ENCODE measurements around the gene PPARA. TPM values are rescaled to one million over a fixed set of nuclear protein-coding genes. Genes with fewer than 3 reads are reported as not detected.
A peak's percentile ranks its signal among the peaks of the same experiment; 100 is the strongest.

The PPARA gene
- total and polyA plus RNA-seq, 12 donors: 5.1 to 208 (median 37.4) TPM

DNA sequence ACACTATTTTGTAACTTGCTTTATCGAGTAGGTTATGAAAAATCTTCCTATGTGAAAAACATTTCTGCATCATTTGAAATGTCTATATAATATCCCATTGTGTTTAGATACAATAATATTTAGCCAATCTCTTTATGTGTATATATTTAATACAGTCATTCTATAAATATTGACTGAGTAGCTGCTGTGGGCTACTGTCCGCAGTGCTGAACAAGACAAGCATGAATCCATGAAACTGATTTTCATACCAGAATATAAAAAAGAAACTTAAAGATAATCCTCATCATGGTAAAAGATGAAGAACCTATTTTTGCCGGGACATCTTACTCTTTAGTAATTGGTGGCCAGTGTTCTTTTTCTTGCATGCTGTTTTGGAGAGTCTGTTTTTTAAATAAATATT is 3.6 kb downstream of the PPARA start:
- DNase-seq: no peak
- peaks cover 4 to 29% of the 10 kb centered on the region in 2 donors for H3K4me1 ChIP-seq (replicated peaks in 1 of 2)
- no peak overlapping the region for H3K4me3 ChIP-seq
- WGBS, 4 donors: 93 to 97% (median 94%) methylated on average over 3 of the region's 3 CpGs
- no peak for TF ChIP-seq POLR2A (IDR thresholded peaks at IDR 0.05)
- TF ChIP-seq, protein P1, sequence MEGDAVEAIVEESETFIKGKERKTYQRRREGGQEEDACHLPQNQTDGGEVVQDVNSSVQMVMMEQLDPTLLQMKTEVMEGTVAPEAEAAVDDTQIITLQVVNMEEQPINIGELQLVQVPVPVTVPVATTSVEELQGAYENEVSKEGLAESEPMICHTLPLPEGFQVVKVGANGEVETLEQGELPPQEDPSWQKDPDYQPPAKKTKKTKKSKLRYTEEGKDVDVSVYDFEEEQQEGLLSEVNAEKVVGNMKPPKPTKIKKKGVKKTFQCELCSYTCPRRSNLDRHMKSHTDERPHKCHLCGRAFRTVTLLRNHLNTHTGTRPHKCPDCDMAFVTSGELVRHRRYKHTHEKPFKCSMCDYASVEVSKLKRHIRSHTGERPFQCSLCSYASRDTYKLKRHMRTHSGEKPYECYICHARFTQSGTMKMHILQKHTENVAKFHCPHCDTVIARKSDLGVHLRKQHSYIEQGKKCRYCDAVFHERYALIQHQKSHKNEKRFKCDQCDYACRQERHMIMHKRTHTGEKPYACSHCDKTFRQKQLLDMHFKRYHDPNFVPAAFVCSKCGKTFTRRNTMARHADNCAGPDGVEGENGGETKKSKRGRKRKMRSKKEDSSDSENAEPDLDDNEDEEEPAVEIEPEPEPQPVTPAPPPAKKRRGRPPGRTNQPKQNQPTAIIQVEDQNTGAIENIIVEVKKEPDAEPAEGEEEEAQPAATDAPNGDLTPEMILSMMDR (IDR thresholded peaks at IDR 0.05): no peak
- no peak overlapping the region for H3K27ac ChIP-seq
- no peaks in the 10 kb centered on the region for H3K27me3 ChIP-seq
- H3K36me3 ChIP-seq (replicated peaks in 1 of 2): peaks cover 0 to 13% of the 10 kb centered on the region in 2 donors
- intact Hi-C loops (cut with DNase I): no loop called here
- no peaks in the 10 kb centered on the region for H3K9me3 ChIP-seq (replicated peaks in 1 of 3)

DNA sequence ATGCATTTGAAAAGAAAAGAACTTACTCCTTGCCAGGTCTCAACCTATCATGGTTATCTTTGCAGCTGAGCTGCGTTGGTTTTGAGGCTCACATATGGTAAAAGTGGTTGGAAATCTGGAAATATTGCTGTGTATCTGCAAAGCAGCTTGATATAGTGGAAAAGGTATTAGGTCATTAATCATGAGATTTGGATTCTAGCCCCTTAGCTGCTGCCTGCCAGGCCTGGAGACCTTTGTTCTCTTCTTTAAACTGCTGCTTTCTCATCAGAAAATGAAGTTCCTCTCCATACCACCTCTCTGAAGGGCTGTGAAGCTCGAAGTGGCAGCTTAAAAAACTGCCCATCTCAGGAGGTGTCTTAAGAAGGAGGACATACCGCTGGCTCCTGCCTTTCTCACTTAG is 5.7 kb downstream of the PPARA start:
- H3K27me3 ChIP-seq: no peaks in the 10 kb centered on the region
- DNase-seq: peak in 1 of 7 donors; percentile 15
- peaks cover 0 to 13% of the 10 kb centered on the region in 2 donors for H3K36me3 ChIP-seq (replicated peaks in 1 of 2)
- TF ChIP-seq, protein P1 (IDR thresholded peaks at IDR 0.05): no peak
- TF ChIP-seq POLR2A (IDR thresholded peaks at IDR 0.05): no peak
- no peak overlapping the region for H3K4me3 ChIP-seq
- intact Hi-C loops (cut with DNase I): no loop called here
- H3K27ac ChIP-seq: no peak overlapping the region
- H3K4me1 ChIP-seq (replicated peaks in 1 of 2): peaks cover 4 to 27% of the 10 kb centered on the region in 2 donors
- no peaks in the 10 kb centered on the region for H3K9me3 ChIP-seq (replicated peaks in 1 of 3)
- 75 to 86% (median 81%) methylated on average over 3 of the region's 3 CpGs for WGBS, 4 donors

DNA sequence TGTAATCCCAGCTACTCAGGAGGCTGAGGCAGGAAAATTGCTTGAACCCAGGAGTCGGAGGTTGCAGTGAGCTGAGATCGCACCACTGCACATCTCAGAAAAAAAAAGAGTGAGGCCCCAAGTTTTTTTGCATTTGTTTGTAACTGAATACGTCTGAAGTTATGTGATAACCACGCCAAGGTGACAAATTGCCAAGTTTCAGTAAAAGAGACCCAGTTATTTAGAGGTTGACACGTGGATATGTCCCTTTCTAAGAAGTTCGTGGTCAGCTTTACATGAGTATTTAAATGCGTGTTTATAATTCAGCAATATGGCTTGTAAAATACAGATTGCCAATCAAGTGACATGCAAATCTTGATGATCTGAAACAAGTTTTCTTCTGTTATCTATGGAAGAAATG is 8.0 kb downstream of the PPARA start:
- H3K36me3 ChIP-seq (replicated peaks in 1 of 2): peaks cover 0 to 18% of the 10 kb centered on the region in 2 donors
- H3K27ac ChIP-seq: no peak overlapping the region
- WGBS, 4 donors: 84 to 88% (median 88%) methylated on average over 7 of the region's 7 CpGs
- intact Hi-C loops (cut with DNase I): no loop called here
- TF ChIP-seq, protein P1 (IDR thresholded peaks at IDR 0.05): no peak
- no peak for TF ChIP-seq POLR2A (IDR thresholded peaks at IDR 0.05)
- H3K4me3 ChIP-seq: no peak overlapping the region
- H3K27me3 ChIP-seq: no peaks in the 10 kb centered on the region
- no peaks in the 10 kb centered on the region for H3K9me3 ChIP-seq (replicated peaks in 1 of 3)
- no peak for DNase-seq
- peaks cover 0 to 10% of the 10 kb centered on the region in 2 donors for H3K4me1 ChIP-seq (replicated peaks in 1 of 2)

DNA sequence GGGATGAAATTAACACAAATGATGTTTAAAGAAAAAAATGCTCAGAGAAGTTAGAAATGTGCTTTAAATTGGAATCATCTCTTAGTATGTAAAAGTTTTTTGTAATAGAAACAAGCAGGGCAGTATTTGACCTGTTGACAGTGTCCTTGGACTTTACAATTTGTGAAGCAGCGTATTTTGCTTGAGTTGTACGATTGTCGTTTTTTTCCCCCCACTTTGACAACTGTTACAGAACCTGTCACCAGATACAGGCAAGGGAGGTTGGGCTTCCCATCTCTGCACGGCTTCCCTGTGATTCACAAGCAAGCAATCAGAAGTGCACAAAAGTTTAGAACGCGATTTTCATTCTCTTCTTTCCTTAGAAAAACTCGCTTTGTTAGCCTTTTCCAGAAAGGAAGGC is 8.9 kb downstream of the PPARA start:
- H3K4me3 ChIP-seq: no peak overlapping the region
- TF ChIP-seq POLR2A (IDR thresholded peaks at IDR 0.05): no peak
- TF ChIP-seq, protein P1 (IDR thresholded peaks at IDR 0.05): no peak
- H3K27me3 ChIP-seq: no peaks in the 10 kb centered on the region
- H3K36me3 ChIP-seq (replicated peaks in 1 of 2): peaks cover 0 to 15% of the 10 kb centered on the region in 2 donors
- intact Hi-C loops (cut with DNase I): no loop called here
- WGBS, 4 donors: 44 to 56% (median 53%) methylated on average over 7 of the region's 7 CpGs
- peaks cover 0 to 10% of the 10 kb centered on the region in 2 donors for H3K4me1 ChIP-seq (replicated peaks in 1 of 2)
- H3K27ac ChIP-seq: no peak overlapping the region
- peak in 1 of 7 donors; percentile 52 for DNase-seq
- H3K9me3 ChIP-seq (replicated peaks in 1 of 3): no peaks in the 10 kb centered on the region
